HG02973 (cell line): ENCODE results near the gene GNAT2.
A peak's percentile ranks its signal among the peaks of the same experiment; 100 is the strongest.

Experiments used
- ATAC-seq: cut with Tn5 transposase; IDR thresholded peaks from one replicate; pipeline ENCODE4 v1.9.1; 2021; ENCODE audit warnings: moderate library complexity; ENCODE audit not compliant: unreplicated experiment

Gene GNAT2

DNA sequence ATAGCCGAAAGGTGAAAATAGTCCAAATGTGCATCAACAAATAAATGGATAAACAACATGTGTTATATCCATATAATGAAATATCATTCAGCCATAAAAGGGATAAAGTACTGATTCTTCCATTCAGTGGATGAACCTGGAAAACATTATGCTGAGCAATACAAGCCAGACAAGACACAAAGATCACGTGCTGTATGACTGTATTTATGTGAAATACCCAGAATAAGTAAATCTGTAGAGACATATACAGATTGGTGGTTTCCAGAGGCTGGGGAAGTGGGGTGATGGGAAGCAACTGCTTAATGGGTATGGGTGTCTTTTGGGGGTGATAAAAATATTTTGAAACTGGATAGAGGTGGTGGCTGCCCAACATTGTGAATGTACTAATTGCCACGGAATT lies 23.2 kb upstream of the GNAT2 start:
- no peak for ATAC-seq

DNA sequence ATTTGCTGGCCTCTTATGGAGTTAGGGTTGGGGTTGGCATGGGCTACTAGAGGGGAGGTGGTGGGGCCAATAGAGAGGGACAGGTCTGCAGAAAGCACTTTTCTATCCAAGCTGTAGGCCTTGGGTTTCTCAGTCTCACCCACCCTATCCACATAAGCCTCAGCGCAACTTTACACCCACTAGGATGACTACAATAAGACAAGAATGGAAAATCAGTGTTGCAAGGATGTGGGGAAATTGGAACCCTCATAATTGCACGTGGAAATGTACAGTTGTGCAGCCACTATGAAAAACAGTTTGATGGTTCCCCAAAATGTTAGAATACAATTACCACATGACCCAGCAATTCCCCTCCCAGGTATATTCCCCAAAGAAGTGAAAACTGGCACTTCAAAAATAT lies 22.4 kb upstream of the GNAT2 start:
- no peak for ATAC-seq

DNA sequence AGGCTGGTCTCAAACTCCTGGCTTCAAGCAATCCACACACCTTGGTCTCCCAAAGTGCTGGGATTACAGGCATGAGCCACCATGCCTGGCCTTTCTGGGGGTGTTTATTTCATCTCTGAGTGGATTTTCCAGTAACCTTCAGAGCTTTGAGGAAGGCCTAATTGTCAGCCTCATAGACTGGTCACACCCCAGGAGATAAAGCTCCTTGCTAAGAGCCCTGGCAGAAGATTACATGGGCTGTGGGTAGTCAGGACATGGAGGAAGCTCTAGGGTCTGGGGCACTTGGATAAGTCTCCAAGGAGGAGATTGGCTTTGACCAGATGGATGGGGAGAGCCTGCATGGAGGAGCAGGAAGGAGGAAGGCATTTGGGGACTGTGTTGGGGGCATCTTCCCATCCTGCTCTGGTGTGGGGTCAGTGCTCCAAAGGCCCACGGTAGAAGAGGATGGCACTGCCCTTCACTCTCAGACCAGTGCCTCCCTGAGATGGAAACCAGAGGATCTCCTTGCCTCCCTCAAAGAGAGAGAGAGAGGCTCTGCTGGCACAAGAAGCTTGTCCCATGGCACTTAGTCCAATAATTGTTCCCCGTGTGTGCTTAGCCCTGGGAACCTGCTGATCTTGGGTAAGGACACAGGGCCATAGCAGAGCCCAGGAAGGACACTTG lies 21.8 kb upstream of the GNAT2 start:
- no peak for ATAC-seq

DNA sequence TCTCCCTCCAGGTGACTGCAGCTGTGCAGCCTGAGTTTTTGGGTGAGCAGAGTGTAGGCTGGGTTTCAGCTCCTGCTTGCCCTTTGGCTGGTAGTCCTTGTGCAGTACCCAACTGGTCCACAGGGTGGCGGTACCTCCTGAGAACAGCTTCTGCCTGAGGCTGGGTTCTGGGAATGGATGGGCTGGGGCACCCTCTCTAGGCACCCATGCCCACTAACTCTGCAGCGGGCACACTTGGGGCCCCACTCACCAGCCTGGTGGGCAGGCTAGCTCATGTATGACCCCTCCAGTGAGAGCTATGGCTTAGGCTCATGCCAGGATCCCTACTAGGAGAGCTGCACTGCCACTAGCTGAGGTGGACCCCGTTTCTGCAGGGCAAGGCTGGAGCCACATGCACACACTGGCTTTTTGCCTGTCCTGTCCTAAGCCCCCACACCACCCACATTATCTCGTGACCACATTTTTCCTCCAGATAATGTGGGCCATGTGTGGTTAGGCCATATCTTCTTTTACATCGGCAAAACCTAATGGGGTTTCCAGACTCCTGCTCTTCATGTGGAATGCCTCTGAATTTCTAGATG lies 21.0 kb upstream of the GNAT2 start:
- peak; percentile 63 for ATAC-seq

DNA sequence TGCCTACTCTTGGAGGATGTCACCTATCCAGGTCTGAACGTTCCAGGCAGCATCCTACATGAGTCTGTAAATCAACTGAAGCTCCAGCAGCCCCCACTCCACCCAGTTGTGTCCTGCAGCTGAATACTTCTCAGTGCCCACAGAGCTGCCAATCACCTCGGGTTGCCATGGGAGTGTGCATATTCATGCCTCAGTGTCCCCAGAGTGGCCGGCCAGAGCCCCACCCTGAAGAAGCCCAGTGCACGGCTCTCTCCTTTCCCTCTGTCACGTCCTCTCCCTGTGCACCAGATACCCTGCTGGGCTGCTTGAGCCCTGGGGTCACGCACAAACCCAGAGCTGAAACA lies 20.4 kb upstream of the GNAT2 start:
- no peak for ATAC-seq

DNA sequence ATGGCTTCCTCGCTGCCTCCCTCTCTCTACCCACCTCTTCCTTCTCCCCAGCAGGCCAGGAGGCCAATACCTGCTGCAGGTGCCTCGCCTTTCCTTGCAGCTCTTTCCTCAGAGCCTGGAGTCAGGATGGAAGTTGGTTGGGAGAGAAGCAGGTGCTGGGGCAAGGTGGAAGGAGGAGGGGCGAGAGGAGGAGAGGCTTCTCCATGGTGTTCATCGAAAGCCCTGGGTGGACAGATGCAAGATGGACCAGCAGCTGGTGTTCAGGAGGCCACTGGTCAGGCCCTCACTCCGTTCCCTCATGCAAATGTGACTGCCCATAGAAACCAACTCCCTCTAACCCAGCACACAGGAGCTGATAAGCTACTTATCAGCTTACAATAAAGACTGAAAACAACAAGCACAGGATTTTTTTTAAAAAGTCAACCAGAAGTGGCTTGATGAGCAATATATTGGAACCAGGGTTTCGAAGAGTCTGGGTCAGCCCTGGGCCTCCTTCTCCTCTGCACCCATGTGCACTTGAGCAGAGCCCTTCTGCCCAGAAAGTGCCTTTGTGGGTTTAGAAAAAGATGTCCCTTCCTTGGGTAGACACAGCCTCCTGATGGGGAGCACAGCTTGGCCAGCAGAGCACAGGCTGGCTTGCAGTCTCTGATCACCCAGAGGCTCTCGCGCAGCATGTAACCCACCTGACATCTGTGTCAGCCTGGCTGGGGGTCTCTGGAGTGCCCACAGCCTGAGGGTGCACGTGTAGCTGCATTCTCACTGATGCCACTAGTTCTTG lies 19.8 kb upstream of the GNAT2 start:
- ATAC-seq, result no peak

DNA sequence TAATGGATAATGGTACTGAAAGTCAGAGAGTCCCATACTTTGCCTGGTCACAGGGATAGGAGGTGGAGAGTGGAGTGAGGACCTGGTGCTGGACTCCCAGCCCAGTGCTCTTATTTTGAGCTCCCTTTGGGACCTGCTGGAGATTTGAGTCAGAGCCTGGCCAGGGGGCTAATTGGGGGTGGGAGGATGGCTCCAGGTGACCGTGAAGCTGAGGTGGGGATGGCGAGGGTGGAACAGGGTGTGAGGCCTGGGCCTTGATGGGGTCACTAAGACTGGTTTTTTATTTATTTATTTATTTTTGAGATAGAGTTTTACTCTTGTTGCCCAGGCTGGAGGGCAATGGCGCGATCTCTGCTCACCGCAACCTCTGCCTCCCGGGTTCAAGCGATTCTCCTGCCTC lies 18.0 kb upstream of the GNAT2 start:
- no peak for ATAC-seq

DNA sequence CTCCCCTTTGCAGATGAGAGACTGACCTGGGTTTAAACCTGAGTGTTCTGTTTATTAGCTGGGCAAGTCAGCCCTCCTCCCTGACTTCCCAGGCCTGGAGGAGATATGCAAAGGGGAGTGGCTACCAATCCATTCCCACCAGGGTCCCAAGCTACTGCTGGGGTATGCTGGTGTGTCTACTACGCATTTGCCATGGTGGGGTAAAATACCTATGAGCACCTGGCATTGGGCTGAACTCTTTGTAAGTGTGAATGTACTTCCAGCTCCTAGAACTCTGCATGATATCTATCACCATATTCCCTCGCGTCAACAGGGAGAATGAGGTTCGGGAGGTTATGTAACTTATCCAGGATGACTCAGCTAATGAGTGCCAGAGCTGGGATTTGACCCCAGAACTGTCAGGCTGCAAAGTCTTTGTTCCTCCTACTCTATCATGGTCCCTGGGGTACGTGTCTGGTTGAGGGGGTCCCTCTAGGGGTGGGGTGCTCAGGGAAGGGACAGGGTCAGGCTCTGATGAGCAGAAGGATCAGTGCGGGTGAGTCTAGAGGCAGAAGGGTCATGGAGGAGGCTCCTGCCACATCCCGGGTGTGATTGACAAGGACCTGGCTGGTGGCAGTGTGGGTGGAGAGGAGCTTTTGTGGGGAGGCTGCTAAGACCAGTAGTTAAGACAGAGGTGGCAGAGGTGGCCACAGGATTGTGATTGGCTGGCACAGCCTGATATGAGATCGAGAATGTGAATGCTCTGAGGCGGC lies 17.0 kb upstream of the GNAT2 start:
- ATAC-seq, result no peak

DNA sequence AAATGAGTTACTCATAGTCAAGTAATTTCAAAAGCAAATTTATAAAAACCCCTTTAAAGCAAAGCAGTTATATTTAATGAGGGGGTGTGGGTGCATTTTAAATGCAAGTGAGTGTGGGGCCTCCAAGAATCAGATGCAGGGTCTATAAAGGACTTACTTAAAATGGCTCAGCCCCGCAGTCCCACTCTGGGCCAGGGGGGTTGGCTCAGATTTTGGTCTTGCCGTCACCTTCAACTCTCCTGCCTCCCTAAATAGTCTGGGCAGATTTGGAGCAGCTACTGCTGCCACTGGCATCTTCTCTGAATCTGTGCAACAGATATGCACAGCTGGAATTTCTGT lies 16.4 kb upstream of the GNAT2 start:
- ATAC-seq, result no peak

DNA sequence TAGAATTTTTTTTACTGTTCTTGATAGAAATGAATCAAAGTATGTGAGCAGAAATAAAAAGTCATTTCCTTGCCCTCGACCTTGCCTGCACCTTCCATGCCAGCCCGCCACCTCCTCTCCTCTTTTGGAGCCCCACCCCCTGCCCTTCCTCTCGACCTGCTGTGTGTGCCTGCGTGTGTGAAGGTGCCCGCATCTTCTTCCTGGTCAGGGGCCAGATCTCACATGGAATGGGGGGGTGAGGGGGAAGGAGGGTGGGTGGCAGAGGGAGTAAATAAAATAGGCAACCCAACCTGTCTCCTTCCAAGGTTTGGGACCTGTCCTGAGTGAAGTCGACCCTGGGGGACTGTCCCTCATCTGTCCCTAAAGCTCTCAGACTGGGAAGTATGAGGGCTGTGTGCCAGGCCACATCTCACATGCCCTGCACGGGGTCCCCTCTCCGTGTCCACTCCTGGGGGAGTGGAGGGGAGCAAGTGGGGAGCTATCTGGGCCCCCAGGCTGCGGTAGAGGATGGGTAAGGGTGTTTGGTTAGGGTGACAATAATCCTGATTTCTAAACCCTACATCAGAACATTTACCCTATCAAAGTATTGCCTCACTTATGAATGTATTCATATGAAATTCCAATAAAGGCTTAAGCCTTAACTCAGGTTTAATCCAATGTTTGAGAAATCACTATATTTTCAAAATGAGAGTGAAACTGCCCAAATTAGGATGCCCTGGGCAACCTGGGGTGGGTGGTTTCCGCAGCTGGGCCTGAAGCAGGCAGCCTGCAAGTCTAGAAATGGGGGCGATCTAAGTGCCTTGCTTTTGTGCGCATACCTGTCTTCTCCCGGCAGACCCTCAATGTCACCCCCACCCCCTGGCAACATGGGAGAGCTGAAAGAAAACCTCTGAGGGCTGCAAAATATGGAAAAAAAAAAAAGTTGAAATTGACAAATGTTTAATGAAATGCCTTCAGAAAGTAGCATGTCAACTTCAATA lies 15.6 kb upstream of the GNAT2 start:
- no peak for ATAC-seq

DNA sequence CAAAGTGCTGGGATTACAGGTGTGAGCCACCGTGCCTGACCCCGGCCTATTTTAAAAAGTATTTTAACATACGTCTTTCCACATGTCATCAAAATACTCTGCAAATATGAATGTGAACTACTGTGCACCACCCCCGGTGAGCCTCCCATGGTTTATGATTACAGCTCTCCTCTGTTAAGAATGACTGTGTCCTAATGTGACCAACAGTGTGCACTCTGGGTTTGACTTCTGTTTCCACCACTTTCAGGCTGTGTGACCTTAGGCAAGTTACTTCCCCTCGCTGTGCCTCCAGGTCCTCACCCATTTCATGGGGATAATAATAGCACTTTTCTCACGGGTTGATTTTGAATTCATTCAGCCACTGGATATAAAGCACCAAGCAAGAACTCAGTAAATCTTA lies 14.9 kb upstream of the GNAT2 start:
- ATAC-seq, result no peak

DNA sequence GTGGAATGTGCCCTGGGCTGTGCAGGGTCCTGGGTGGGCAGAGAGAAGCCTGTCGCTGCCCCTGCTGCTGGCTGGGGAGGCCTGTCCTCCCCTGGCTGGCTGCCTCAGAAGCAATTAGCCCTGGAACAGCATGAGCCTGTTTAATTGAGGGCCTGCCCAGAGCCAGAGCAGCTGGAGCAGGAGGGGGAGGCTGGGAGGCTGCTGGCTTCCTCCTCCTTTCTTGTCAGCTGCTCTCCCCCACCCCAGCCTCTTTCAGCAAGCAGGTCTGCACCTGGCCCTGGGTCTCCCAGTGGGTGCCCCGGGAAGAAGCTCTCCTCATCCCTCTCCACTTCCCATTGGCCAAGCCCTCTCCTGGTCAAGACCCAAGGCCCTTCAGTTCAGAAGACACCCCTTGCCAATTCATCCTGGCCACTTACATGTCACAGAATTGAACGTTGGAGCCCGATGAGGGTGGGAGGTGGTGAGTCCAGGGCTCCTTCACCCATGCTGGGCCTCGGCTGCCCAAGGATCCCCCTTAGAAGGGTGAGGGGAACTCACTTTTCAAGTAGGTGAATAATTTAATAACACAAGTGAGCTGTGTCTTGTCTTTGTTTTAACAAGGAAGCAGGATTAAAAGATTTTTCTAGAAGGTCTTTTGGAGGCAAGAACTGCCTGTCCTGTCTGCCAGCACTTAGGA lies 13.4 kb upstream of the GNAT2 start:
- no peak for ATAC-seq

DNA sequence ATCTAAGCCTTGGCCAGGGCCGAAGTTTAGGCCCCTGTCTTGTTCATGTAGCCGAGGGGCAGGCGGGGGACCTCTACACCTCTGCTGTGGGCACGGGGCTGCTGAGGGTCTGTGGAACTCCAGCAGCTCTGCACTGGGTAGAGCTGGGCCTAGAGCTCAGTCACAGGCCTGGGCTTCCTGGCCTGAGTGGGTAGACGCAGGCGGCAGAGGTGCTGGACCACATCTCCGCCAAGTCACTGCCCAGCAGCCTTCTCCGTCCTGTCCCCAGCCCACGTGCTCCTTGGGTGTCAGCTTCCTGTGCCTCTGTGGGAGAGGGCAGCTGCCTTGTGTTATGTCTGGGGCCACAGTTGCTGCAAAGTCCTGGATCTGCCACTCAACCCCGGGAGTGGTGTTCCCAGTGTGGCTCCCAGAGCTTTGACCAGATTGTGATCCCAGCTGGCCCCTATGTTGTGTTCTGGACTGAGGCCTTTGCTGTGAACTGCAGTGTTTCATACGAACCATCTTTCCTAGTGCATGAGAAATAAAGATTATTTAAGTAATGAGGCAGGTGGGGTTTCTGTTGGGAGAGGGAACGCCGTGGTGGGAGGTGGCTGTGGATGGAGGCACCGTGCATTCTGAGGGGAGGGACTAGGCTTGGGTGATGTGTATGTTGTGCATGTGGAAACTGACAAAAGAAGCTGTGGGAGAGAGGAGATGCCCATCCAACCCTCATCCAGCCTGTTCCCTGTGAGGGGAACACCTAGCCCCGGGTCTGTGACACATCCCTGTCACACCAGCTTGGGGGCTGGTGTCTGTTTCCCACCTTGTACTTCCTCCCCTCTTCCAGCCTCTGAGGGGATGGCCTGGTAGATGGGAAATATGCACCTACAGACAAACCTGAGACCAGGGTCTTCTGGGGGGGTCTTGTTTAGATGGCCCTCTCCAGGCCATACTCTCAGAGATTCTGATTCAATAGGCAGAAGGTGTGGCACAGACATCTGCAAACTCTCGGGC lies 12.4 kb upstream of the GNAT2 start:
- no peak for ATAC-seq

DNA sequence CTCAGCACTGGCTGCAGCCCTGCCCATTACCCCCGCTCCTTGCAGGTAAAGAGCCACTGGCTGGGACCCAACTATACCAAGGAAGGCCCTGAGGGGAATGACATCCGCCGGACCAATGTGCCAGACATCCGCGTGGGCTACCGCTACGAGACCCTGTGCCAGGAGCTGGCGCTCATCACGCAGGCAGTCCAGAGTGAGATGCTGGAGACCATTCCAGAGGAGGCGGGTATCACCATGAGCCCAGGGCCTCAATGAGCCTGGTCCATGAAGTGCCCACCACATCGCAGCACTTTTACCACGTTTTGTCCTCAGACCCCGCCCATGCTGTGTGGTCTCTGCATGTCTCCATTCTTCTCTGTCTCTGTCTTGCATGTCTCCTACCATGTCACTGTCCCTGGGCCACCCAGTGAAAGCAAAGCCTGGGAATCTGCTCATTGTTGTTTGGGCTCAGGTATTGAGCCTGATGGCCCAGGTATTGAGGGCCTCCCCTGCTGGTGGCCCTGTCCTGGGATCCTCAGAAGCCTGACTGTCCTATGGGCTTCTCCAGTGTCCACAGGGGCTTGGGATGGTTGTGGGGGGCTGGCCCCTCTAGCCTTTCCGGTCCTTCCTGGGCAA lies 11.6 kb upstream of the GNAT2 start:
- ATAC-seq, result no peak

DNA sequence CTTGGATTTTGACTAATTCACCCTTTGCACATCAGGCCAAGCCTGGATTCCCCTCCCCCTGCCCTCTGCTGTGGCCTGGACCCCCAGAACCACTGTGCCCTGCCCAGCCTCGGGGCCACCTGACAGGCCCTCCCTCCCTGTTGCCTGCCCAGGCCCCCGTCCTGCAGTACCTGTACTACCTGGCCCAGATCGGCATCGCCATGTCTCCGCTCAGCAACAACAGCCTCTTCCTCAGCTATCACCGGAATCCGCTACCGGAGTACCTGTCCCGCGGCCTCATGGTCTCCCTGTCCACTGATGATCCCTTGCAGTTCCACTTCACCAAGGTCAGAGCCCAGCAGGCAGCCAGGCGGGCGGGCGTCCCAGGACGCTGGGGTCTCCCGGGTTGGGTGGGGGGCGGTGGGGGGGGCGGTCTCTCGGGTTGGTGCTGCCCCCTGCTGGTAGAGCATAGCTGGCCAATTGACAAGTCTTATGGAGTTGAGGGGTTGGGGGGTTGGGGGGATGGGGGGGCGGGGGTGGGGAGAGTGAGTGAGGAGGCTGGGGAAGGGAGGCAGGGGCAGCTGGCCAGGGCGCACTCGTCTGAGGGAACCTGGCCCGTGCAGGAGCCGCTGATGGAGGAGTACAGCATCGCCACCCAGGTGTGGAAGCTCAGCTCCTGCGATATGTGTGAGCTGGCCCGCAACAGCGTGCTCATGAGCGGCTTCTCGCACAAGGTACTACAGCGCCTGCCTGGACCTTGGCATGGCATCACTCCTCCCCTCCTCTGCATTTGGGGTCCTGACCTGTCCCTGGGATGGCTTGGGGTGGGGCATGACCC lies 10.9 kb upstream of the GNAT2 start:
- ATAC-seq, result no peak

DNA sequence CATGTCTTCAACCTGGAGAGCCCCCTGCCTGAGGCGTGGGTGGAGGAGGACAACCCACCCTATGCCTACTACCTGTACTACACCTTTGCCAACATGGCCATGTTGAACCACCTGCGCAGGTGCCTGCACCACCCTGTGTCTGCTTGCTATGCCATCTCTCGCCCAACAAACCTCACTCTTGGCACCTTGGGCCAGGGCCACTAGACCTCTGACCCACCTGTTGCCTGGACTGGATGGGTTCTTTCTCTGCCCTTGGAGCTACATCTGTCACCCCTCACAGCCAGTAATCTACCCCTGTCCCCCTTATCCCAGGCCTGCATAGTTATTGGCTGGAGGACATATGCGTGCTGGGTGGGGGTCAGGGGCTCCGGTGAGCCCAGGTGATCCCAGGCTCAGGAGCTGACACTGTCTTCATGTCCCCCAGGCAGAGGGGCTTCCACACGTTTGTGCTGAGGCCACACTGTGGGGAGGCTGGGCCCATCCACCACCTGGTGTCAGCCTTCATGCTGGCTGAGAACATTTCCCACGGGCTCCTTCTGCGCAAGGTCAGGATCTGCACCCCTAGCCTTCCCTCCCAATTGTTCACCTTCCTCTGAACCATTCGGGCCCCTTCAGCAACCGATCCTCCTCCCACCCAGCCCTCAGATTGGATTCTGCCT lies 10.1 kb upstream of the GNAT2 start:
- ATAC-seq, result no peak
